Mucosa of rectum (tissue), 2 donors: ENCODE results near the gene SLC25A14.
"Not testable (repeated sequence)": the region's sequence is repeated elsewhere in the genome, so short reads cannot be mapped to it uniquely, and the experiment has no call there.

Experiments used
- H3K27ac ChIP-seq, 2 donors: one replicate each; pipeline ENCODE4 v1.7.0; 2013; ENCODE audit warnings: inconsistent platforms in 2 of 2, low read depth in 2 of 2, low read length in 2 of 2
- H3K27me3 ChIP-seq, 2 donors: one replicate each; pipeline ENCODE4 v1.7.0; 2013; ENCODE audit warnings: low read length in 2 of 2; ENCODE audit not compliant: control insufficient read depth in 2 of 2, insufficient read depth in 2 of 2
- H3K36me3 ChIP-seq, 2 donors: one replicate each; pipeline ENCODE4 v1.7.0; 2013; ENCODE audit warnings: low read length in 2 of 2; ENCODE audit not compliant: control insufficient read depth in 2 of 2, insufficient read depth in 2 of 2
- H3K4me1 ChIP-seq, 2 donors: one replicate each; pipeline ENCODE4 v1.7.0; 2013; ENCODE audit warnings: low read length in 2 of 2, mild to moderate bottlenecking in 1 of 2; ENCODE audit not compliant: control insufficient read depth in 2 of 2, insufficient read depth in 2 of 2
- H3K4me3 ChIP-seq, 2 donors: one replicate each; pipeline ENCODE4 v1.7.0; 2013; ENCODE audit warnings: low read length in 2 of 2
- H3K9ac ChIP-seq, 2 donors: one replicate each; pipeline ENCODE4 v1.7.0; 2013; ENCODE audit warnings: low read length in 2 of 2, low read depth in 1 of 2, mild to moderate bottlenecking in 1 of 2
- H3K9me3 ChIP-seq, 2 donors: one replicate each; pipeline ENCODE4 v1.7.0; 2013; ENCODE audit warnings: low read length in 2 of 2; ENCODE audit not compliant: control insufficient read depth in 2 of 2
- donor health status: healthy.
- donor health status: Normal muscosa, but diverticular disease.

SLC25A14 gene

GRCh38 chrX:130319886-130320285 lies 19.8 kb upstream of the SLC25A14 start:
- not testable (repeated sequence) for H3K4me3 ChIP-seq, H3K27me3 ChIP-seq

GRCh38 chrX:130321550-130321949 lies 18.2 kb upstream of the SLC25A14 start:
- Histone ChIP-seq H3K9ac (no peak overlapping the region), H3K27me3 (peaks cover 0 to 2% of the 10 kb centered on the region in 2 donors), H3K27ac (no peak overlapping the region), H3K36me3 (no peaks in the 10 kb centered on the region), H3K9me3 (no peaks in the 10 kb centered on the region), H3K4me3 (no peak overlapping the region), H3K4me1 (no peaks in the 10 kb centered on the region)

More at GRCh38 chrX:130319886-130320285, 19.8 kb upstream of the SLC25A14 start:
- H3K9me3 ChIP-seq, H3K4me1 ChIP-seq, H3K36me3 ChIP-seq, H3K27ac ChIP-seq, H3K9ac ChIP-seq: not testable (repeated sequence)

- no peak overlapping the region for H3K27ac ChIP-seq
- H3K4me1 ChIP-seq: no peaks in the 10 kb centered on the region
- no peak overlapping the region for H3K4me3 ChIP-seq
- peaks cover 0 to 3% of the 10 kb centered on the region in 2 donors for H3K27me3 ChIP-seq
- no peaks in the 10 kb centered on the region for H3K9me3 ChIP-seq
- H3K9ac ChIP-seq: no peak overlapping the region
- H3K36me3 ChIP-seq: no peaks in the 10 kb centered on the region
Observed at GRCh38 chrX:130330146-130330545, 9.6 kb upstream of the SLC25A14 start.

GRCh38 chrX:130330706-130331105 lies 9.0 kb upstream of the SLC25A14 start:
- Histone ChIP-seq H3K9ac (no peak overlapping the region), H3K36me3 (no peaks in the 10 kb centered on the region), H3K27me3 (peaks cover 0 to 3% of the 10 kb centered on the region in 2 donors), H3K27ac (no peak overlapping the region), H3K9me3 (no peaks in the 10 kb centered on the region), H3K4me1 (no peaks in the 10 kb centered on the region), H3K4me3 (no peak overlapping the region)

GRCh38 chrX:130336531-130336930 lies 3.2 kb upstream of the SLC25A14 start:
- Histone ChIP-seq H3K9ac (no peak overlapping the region), H3K27ac (no peak overlapping the region), H3K27me3 (peaks cover 0 to 2% of the 10 kb centered on the region in 2 donors), H3K36me3 (no peaks in the 10 kb centered on the region), H3K4me3 (no peak overlapping the region), H3K4me1 (peaks cover 0 to 3% of the 10 kb centered on the region in 2 donors), H3K9me3 (no peaks in the 10 kb centered on the region)

- not testable (repeated sequence) for H3K36me3 ChIP-seq, H3K27ac ChIP-seq, H3K9ac ChIP-seq, H3K4me3 ChIP-seq, H3K4me1 ChIP-seq, H3K27me3 ChIP-seq, H3K9me3 ChIP-seq
Observed at GRCh38 chrX:130338869-130339268, 850 bp upstream of the SLC25A14 start.

- Histone ChIP-seq H3K27ac (no peak overlapping the region), H3K9ac (peak overlapping the region; percentile 54 to 70), H3K4me3 (peak overlapping the region; percentile 71 to 88), H3K4me1 (peaks cover 0 to 3% of the 10 kb centered on the region in 2 donors), H3K9me3 (no peaks in the 10 kb centered on the region), H3K27me3 (peaks cover 0 to 4% of the 10 kb centered on the region in 2 donors), H3K36me3 (no peaks in the 10 kb centered on the region)
Observed at GRCh38 chrX:130340271-130340670, 552 bp downstream of the SLC25A14 start.

GRCh38 chrX:130343411-130343810 lies 3.7 kb downstream of the SLC25A14 start:
- Histone ChIP-seq H3K27me3 (peaks cover 0 to 4% of the 10 kb centered on the region in 2 donors), H3K4me3 (no peak overlapping the region), H3K9ac (no peak overlapping the region), H3K9me3 (no peaks in the 10 kb centered on the region), H3K4me1 (peaks cover 0 to 3% of the 10 kb centered on the region in 2 donors), H3K36me3 (no peaks in the 10 kb centered on the region), H3K27ac (no peak overlapping the region)

GRCh38 chrX:130347321-130347720 lies 7.6 kb downstream of the SLC25A14 start:
- Histone ChIP-seq H3K4me1 (no peaks in the 10 kb centered on the region), H3K36me3 (no peaks in the 10 kb centered on the region)

GRCh38 chrX:130351567-130351966 lies 11.8 kb downstream of the SLC25A14 start:
- no peak overlapping the region for H3K27ac ChIP-seq

More at GRCh38 chrX:130347321-130347720, 7.6 kb downstream of the SLC25A14 start:
- Histone ChIP-seq H3K4me3 (no peak overlapping the region), H3K9me3 (no peaks in the 10 kb centered on the region), H3K9ac (no peak overlapping the region), H3K27ac (no peak overlapping the region), H3K27me3 (peaks cover 0 to 2% of the 10 kb centered on the region in 2 donors)

GRCh38 chrX:130352050-130352449 lies 12.3 kb downstream of the SLC25A14 start:
- not testable (repeated sequence) for H3K9ac ChIP-seq, H3K27ac ChIP-seq, H3K36me3 ChIP-seq

More at GRCh38 chrX:130351567-130351966, 11.8 kb downstream of the SLC25A14 start:
- Histone ChIP-seq H3K36me3 (no peaks in the 10 kb centered on the region), H3K9me3 (no peaks in the 10 kb centered on the region), H3K4me3 (no peak overlapping the region), H3K27me3 (no peaks in the 10 kb centered on the region), H3K9ac (no peak overlapping the region), H3K4me1 (no peaks in the 10 kb centered on the region)

More at GRCh38 chrX:130352050-130352449, 12.3 kb downstream of the SLC25A14 start:
- H3K4me3 ChIP-seq, H3K27me3 ChIP-seq, H3K9me3 ChIP-seq, H3K4me1 ChIP-seq: not testable (repeated sequence)
